Aorta (tissue), 4 donors: Measurements from ENCODE around the gene CD3D. TPM values are rescaled to one million over a fixed set of nuclear protein-coding genes. Genes with fewer than 3 reads are reported as not detected.

ENCODE experiments used
- polyA plus RNA-seq, 2 donors: library from polyadenylated mRNA; stranded (reverse); fragments of 200-250 nt; gene quantifications; one replicate each; pipeline ENCODE4 v1.2.3, GENCODE V29; 2013
- total RNA-seq, 2 donors: library from RNA; stranded (reverse); fragmentation: NEBNext Ultra II Directional; extraction: Animal tissue kit (Norgen Biotek cat#: 25700); gene quantifications; one replicate each; pipeline ENCODE4 v1.2.1, GENCODE V29; 2021
- donor health status: healthy with polysubstance abuse.
- donor health status: Bipolar disorder and iron deficiency.
- donor health status: DM: no; HTN: no; CAD: no.
- donor health status: DM: yes; HTN: yes; CAD: no.

Gene CD3D
- total and polyA plus RNA-seq, 4 donors: 0.36 to 3.9 (median 3.1) TPM

Other genes with a start within 250 kb of the CD3D start
- 10 to 100 TPM in 1 of 2 donors, 1 to 10 TPM in 1; 2.2 to 11.8 TPM for gene SCN4B, start 189.9 kb downstream of the CD3D start, total RNA-seq
- gene SCN4B, start 189.9 kb downstream of the CD3D start, polyA plus RNA-seq: under 1 TPM; 0.05 to 0.25 TPM
- gene SCN2B, start 166.1 kb downstream of the CD3D start, total RNA-seq: under 1 TPM in 1 of 2 donors, not detected in 1; 0.78 TPM
- gene SCN2B, start 166.1 kb downstream of the CD3D start, polyA plus RNA-seq: not detected
- 10 to 100 TPM in 1 of 2 donors, 1 to 10 TPM in 1; 8.0 to 29.5 TPM for gene JAML, start 117.7 kb downstream of the CD3D start, total RNA-seq
- gene JAML, start 117.7 kb downstream of the CD3D start, polyA plus RNA-seq: 1 to 10 TPM; 1.8 to 4.0 TPM
- 1 to 10 TPM; 1.6 to 2.7 TPM for gene MPZL3, start 90.3 kb downstream of the CD3D start, total RNA-seq
- under 1 TPM; 0.33 to 0.38 TPM for gene MPZL3, start 90.3 kb downstream of the CD3D start, polyA plus RNA-seq
- 10 to 100 TPM; 52.7 to 63.2 TPM for gene MPZL2, start 78.4 kb downstream of the CD3D start, total RNA-seq
- 10 to 100 TPM in 1 of 2 donors, 1 to 10 TPM in 1; 3.8 to 13.3 TPM for gene MPZL2, start 78.4 kb downstream of the CD3D start, polyA plus RNA-seq
- 1 to 10 TPM; 2.3 to 5.2 TPM for gene CD3E, start 38.0 kb downstream of the CD3D start, total RNA-seq
- 1 to 10 TPM in 1 of 2 donors, under 1 TPM in 1; 0.43 to 2.5 TPM for gene CD3E, start 38.0 kb downstream of the CD3D start, polyA plus RNA-seq
- gene CD3G, start 1.6 kb upstream of the CD3D start, total RNA-seq: 1 to 10 TPM; 1.1 to 3.0 TPM
- not detected for gene CD3G, start 1.6 kb upstream of the CD3D start, polyA plus RNA-seq
- gene UBE4A, start 16.9 kb upstream of the CD3D start, total RNA-seq: 10 to 100 TPM; 33.4 to 35.2 TPM
- gene UBE4A, start 16.9 kb upstream of the CD3D start, polyA plus RNA-seq: 10 to 100 TPM in 1 of 2 donors, 1 to 10 TPM in 1; 3.3 to 14.3 TPM
- gene ATP5MG, start 58.9 kb upstream of the CD3D start, total RNA-seq: 100 to 1,000 TPM in 1 of 2 donors, 10 to 100 TPM in 1; 98.4 to 107 TPM
- gene ATP5MG, start 58.9 kb upstream of the CD3D start, polyA plus RNA-seq: 100 to 1,000 TPM; 118 to 256 TPM
- 100 to 1,000 TPM; 105 to 114 TPM for gene KMT2A, start 93.8 kb upstream of the CD3D start, total RNA-seq
- 10 to 100 TPM in 1 of 2 donors, 1 to 10 TPM in 1; 5.6 to 15.1 TPM for gene KMT2A, start 93.8 kb upstream of the CD3D start, polyA plus RNA-seq
- gene TTC36, start 184.8 kb upstream of the CD3D start, total RNA-seq: under 1 TPM in 1 of 2 donors, not detected in 1; 0.42 TPM
- under 1 TPM in 1 of 2 donors, not detected in 1; 0.95 TPM for gene TTC36, start 184.8 kb upstream of the CD3D start, polyA plus RNA-seq
- 10 to 100 TPM; 20.7 to 29.8 TPM for gene TMEM25, start 188.5 kb upstream of the CD3D start, total RNA-seq
- gene TMEM25, start 188.5 kb upstream of the CD3D start, polyA plus RNA-seq: 10 to 100 TPM; 30.2 to 32.2 TPM
- 10 to 100 TPM; 15.0 to 22.5 TPM for gene IFT46, start 223.2 kb upstream of the CD3D start, total RNA-seq
- 10 to 100 TPM; 24.2 to 31.8 TPM for gene IFT46, start 223.2 kb upstream of the CD3D start, polyA plus RNA-seq
- 100 to 1,000 TPM; 128 to 170 TPM for gene ARCN1, start 229.7 kb upstream of the CD3D start, total RNA-seq
- gene ARCN1, start 229.7 kb upstream of the CD3D start, polyA plus RNA-seq: 10 to 100 TPM; 67.6 to 69.0 TPM